Femur (tissue), 1 donor: ENCODE results near the gene UPF1.
A peak's percentile ranks its signal among the peaks of the same experiment; 100 is the strongest.

Experiments
- DNase-seq: peaks from one replicate; pipeline ENCODE4 v3.0.0-alpha.2; 2017

The UPF1 gene

DNA sequence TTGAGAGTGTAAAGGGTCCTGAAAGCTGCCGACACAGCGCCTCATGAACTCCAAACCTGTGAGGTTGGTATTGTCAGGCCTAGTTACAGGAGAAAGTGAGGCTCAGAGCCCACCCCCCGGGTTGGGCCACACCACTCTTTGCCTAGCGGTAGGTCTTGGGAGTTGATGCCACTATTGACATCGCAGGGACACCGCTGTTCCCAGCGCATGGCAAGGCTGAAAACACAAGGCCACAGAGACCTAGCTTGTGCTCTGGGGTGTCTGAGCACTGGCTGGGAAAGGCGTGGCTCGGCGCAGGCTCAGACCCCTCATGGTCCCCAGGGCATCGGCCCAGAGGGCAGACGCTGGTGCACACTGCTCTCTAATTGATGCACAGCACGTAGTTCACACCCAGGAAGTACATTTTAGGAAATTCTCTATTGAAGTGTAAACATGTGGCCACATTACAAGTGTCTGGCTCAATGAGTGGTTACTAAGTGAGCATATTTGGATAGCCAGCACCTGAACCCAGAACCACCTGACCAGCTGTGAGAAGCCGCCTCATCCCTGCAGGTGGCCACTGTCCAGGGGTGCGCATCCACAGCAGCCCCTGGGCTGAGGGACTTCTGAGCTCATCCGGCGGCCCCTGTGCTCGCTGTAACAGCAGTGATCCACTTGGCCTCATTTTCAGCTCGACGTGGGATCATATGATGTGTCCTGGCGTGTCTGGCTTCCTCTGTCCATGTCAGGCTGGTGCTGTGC lies 27.3 kb downstream of the UPF1 start:
- no peak for DNase-seq

DNA sequence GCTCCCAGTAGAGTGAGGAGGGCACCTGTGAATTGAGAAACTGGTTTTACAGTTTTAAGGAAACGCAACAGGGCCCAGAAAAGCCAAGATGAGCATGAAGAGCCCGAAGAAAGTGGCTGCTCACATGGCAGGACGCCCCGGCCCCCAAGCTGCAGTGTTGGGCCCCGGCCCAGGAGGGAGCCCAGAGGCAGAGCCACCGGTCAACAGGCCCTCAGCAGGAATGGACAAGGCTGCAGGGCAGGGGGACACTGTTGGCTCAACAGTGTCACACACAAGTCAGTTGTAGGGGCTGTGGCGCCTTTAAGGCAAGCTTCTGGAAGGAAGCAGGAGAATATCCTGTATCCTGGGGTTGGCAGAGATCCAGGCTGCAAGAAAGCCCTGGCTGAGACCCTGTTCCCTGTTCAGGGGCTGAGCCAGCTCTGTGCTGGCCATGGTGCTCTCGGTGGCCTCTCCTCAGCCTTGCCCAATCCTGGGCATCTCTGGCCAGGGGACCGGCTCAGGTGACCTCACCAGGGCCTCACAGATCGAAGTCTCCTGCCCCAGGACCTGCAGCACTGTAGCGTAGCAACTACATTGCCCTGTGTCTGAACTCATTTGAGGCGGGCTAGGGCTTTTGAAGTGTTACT lies 28.0 kb downstream of the UPF1 start:
- peak; percentile 76 for DNase-seq

- DNase-seq = no peak
These were observed 28.5 kb downstream of the UPF1 start for GRCh38 chr19:18860302-18860700.

- no peak for DNase-seq
These were observed 29.0 kb downstream of the UPF1 start for GRCh38 chr19:18860725-18861124.

DNA sequence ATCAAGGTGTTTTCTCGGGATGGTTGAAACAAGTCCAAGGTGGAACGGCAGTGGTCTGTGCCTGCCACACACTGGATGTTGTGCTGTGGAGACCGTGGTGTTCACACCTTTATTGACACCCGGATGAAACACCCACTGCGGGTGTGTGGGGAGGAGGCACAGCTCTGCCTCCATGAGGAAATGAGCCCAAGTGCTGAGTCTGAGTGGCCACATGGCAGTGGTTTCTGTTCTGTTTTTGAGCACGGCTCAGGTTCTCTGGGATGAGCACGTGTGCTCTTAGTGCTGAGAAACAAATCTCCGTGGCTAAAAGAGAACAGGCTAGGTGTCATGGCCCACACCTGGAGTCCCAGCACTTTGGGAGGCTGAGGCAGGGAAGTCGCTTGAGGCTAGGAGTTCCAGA lies 29.5 kb downstream of the UPF1 start:
- DNase-seq = no peak

- no peak for DNase-seq
These were observed 30.2 kb downstream of the UPF1 start for GRCh38 chr19:18861917-18862316.

DNA sequence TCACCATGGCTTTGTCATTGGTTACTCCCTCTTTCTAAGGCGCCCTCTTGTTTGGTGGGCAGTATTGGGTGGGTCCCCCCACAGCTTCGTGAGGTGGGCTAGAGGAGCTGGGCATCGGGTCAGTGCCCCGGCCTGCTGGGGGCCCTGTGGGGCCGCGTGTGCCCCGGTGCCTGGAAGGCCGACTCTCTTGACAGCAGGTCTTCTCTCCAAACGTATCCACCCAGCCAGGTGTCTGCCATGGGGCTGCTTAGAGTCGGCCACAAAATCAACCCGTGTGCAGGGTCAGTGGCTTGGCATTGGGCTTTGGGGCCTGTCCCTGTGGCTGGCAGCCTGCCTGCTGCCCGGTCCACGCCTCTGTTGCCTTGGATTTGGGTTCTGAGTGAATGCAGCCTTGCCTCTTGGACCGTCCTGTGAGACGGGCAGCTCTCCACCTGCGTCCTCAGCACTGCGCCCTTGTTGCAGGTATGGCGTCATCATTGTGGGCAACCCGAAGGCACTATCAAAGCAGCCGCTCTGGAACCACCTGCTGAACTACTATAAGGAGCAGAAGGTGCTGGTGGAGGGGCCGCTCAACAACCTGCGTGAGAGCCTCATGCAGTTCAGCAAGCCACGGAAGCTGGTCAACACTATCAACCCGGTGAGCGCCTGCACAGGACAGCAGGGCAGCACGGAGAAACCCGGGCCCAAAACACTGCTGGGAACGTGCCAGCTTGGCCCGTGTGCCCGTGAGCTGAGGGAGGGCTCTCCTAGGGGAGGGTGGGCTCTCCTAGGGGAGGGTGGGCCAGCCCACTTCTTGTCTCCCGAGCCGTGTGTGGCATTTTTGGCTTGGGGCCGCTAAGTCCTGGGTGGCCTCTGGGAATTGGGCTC lies 31.4 kb downstream of the UPF1 start:
- no peak for DNase-seq

DNA sequence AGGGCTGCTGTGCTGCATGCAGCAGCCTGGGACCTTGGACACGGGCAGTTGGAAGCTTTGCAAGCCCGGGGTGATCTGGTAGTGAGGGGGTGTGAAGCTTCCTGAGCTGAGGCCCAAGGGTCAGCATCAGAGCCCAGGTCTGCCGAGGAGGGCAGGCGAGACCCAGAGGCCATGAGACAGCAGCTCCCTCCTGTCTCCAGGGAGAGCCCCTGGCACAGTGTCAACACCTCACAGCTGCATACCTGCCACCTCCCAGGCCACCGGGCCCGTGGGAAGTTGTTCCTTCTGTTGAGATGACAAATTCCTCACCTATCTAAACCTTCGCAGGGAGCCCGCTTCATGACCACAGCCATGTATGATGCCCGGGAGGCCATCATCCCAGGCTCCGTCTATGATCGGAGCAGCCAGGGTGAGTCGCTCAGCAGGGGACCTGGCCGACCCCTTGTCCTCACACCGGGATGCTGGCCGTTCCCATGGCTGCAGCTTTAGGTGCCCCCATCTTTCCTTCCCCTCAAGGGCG lies 32.1 kb downstream of the UPF1 start:
- no peak for DNase-seq

- no peak for DNase-seq
These were observed 33.6 kb downstream of the UPF1 start for GRCh38 chr19:18865106-18865972.

DNA sequence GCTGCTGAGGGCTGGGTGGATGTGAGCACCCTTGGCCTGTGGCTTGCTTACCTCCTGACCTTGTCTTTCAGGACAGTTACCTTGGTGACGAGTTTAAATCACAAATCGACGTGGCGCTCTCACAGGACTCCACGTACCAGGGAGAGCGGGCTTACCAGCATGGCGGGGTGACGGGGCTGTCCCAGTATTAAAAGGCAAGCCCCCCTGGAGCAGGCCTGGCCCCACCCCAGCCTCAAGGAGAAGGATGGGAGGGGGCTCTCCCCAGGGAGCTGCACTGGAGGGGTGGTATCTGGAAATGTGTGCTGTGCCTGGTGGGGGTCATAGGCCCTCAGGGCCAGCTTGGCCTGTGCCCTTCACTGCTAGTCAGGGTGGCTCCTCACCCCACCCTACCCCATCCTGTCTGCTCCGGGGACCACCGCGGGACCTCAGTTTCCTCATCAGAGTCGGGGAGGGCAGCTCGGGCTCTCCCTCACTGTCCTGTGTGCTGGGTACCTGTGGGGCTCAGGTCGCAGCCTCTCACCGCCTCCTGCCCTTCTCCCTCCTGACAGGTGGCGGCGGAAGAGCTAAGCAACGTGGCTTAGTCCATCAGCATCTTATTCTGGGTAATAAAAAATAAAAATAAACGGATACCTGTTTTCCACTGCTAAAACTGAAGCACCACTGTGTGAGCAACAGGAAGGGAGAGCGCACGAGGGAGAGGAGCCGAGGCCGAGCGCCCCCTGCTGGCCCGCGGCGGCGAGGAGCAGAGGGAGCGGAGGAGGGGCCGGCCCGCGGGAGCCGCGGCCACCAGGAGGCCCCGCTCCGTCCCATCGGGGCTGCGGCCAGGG lies 34.4 kb downstream of the UPF1 start:
- peak; percentile 74 for DNase-seq

DNA sequence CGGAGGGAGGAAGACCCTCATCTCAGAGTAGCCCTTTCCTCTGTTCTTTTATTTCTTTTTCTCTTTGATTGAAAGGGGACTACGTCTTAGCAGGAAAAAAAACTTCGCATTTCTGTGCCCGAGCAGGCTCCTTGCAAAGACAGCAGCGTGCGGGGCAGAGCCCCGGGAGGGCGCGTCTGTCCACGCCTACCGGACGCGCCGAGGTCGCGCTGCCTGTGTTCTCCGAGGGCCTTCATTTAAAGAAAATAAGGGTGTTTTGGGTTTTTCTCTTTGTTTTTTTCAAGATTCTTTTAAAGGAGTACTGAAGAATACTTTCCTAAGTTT lies 35.0 kb downstream of the UPF1 start:
- no peak for DNase-seq

DNA sequence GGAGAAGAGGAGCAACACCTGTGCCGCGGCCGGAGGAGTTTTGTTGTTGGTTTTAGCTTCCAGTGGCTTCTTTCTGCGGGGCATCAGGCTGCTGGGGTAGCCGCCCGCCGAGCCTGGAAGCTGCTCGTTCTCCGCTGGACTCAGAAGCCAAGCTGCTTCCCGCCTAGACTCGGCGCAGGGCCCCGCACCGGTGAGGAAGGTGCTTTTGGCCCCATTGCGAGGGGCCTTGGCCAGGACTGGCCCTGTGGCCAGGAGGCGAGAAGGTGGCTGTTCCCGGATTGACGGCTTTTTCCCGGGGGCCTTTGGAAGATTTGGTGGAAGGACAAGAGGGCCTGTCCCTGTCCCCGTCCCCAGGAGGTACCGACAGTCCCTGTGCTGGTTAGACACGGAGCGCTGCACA lies 35.4 kb downstream of the UPF1 start:
- no peak for DNase-seq

- no peak for DNase-seq
These were observed 36.0 kb downstream of the UPF1 start for GRCh38 chr19:18867751-18868150.

DNA sequence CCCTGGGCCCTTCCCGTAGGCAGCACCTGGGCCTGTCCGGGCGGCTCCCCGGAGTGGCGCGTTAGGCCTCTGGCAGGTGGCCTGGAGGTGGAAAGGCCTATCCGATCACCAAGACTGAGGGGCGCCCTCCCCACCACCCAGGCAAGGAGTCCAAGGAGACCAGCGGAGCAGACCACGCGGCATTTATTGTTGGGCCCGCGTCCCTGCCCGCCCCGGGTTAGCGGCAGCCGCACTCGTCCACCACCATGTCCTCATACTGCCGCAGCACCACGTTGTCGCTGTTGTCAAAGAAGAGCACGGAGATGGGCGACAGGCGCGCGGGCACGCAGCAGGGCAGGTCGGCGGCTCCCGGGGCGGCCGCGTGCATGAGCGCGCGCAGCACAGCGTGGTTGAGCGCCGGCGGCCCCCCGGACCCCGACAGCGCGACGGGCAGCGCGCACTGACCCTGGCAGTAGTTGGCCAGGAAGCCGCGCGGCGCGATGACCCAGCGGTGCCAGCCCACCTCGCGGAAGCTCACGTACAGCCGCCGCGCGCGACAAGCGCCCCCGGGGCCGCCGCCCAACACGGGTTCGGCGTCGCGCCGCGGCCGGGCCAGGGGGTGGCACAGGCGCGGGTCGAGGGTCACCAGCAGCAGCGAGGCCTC lies 36.7 kb downstream of the UPF1 start:
- DNase-seq = no peak

DNA sequence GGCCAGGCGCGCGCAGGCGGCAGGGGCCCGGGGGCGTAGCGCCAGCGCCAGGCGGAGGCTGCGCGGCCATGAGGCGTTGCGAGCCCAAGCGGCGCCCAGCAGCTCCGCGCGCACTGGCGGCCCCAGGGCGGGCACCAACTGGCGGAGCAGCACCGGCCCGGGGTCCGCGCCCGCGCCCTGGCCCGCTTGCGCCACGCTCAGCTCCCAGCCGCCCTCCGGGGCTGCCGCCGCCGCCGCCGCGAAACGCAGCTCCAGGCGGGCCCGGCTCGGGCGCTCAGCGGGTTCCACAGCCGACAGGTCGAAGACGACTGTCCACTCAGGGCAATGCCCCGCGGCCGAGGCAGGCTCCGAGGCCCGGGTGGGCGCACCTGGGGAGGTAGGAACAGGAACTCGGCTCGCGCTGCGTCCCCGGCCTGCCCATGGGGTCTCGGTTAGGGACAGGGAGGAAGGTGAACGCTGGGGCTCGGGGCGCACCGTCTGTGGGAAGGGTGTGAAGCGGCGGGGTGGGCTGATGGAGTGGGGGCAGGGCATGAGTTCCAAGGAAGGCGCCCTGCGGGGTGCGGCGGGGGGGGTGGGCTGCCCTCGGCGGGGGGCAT lies 37.4 kb downstream of the UPF1 start:
- DNase-seq = no peak

GRCh38 chr19:18869781-18870530 lies 38.2 kb downstream of the UPF1 start:
- no peak for DNase-seq

- DNase-seq = no peak
These were observed 38.9 kb downstream of the UPF1 start for GRCh38 chr19:18870531-18871172.

DNA sequence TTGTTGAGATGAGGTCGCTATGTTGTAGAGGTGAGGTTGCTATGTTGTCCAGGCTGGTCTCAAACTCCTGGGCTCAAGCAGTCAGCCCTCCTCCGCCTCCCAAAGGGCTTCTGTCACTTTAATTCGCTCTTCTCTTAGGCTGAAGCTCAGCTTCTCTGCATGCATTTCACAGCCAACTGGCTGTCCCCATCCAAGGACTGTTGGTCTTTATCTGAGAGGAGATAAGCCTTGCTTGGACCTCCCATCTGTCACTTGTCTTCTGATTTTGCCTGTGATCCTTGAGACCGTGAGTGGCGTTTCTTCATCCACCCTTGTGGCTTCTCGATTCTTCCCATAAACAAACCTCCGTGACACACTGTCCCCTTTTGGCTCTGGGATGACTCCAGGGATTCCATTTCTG lies 39.8 kb downstream of the UPF1 start:
- DNase-seq = no peak

DNA sequence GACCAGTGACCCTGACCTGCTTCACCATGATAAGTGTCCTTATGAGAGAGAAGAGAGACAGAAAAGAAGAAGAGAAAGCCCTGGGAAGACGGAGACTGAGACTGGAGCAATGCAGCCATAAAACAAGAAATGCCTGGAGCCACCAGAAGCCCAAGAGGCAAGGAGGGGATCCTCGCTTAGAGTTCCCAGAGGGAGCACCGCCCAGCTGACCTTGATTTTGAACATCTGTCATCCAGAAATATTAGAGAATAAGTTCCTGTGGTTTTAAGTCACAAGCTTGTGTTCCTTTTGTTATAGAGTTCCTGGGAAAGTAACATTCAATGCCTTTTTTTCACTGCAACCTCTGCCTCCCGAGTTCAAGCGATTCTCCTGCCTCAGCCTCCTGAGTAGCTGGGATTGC lies 44.0 kb downstream of the UPF1 start:
- no peak for DNase-seq

GRCh38 chr19:18876865-18877264 lies 45.1 kb downstream of the UPF1 start:
- no peak for DNase-seq
